ENCODE results near the gene S100A13. TPM values are rescaled to one million over a fixed set of nuclear protein-coding genes. Genes with fewer than 3 reads are reported as not detected.

The S100A13 gene
- total and polyA plus RNA-seq, 2 donors (not counting 1 experiment from before 2014, with no cell fraction given) = 172 to 399 TPM

DNA sequence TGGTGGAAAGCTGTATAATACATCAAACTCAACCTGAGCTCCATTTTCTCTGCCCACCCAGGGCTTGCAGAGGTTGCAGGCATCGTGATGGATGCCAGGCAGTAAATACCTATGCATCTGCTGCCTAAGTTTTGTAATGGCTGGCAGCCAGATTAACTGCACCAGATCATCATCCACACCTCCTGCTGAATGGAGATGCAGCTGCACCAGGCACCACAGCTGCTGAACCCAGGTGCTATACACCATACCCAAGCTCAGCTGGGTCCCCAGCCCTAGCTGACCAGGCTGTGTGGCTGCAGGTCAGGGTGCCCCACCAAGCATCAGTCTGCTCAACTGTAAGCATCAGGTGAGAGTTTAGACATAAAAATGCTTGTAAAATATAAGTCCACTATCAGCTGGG, 24.5 kb upstream of the S100A13 start:
- H3K27ac ChIP-seq (ENCODE audit: insufficient read depth, low read length) = no peak overlapping the region
- H3K36me3 ChIP-seq (ENCODE audit: control insufficient read depth, insufficient read depth, low read length) = no peaks in the 10 kb centered on the region
- H3K27me3 ChIP-seq (ENCODE audit: control insufficient read depth, insufficient read depth, low read length) = no peaks in the 10 kb centered on the region
- H3K9ac ChIP-seq (ENCODE audit: insufficient read depth, low read length) = no peak overlapping the region
- no peak for TF ChIP-seq EZH2 (IDR thresholded peaks at IDR 0.05; ENCODE audit: low read length, missing control alignments)
- TF ChIP-seq, protein P1, sequence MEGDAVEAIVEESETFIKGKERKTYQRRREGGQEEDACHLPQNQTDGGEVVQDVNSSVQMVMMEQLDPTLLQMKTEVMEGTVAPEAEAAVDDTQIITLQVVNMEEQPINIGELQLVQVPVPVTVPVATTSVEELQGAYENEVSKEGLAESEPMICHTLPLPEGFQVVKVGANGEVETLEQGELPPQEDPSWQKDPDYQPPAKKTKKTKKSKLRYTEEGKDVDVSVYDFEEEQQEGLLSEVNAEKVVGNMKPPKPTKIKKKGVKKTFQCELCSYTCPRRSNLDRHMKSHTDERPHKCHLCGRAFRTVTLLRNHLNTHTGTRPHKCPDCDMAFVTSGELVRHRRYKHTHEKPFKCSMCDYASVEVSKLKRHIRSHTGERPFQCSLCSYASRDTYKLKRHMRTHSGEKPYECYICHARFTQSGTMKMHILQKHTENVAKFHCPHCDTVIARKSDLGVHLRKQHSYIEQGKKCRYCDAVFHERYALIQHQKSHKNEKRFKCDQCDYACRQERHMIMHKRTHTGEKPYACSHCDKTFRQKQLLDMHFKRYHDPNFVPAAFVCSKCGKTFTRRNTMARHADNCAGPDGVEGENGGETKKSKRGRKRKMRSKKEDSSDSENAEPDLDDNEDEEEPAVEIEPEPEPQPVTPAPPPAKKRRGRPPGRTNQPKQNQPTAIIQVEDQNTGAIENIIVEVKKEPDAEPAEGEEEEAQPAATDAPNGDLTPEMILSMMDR (conservative IDR thresholded peaks at IDR 0.05 in 1 of 2, IDR thresholded peaks at IDR 0.05 in 1 of 2; ENCODE audit: low read depth in 1 of 2, low read length in 2 of 2) = no peak
- no peaks in the 10 kb centered on the region for H3K9me3 ChIP-seq (ENCODE audit: control insufficient read depth, insufficient read depth, low read depth, low read length)
- no peak for DNase-seq (ENCODE audit: low read depth in 2 of 2)
- no peak overlapping the region for H3K4me2 ChIP-seq (ENCODE audit: extremely low read depth, insufficient read depth, low read length)
- no peak overlapping the region for H2AFZ ChIP-seq (ENCODE audit: low read length)
- H3K79me2 ChIP-seq (ENCODE audit: control insufficient read depth, insufficient read depth, low read length) = no peaks in the 10 kb centered on the region
- H3K4me3 ChIP-seq (replicated peaks in 1 of 4; ENCODE audit: control extremely low read depth in 1 of 4, insufficient read depth in 1 of 4, low read depth in 3 of 4, low read length in 4 of 4) = no peak overlapping the region
- H3K4me1 ChIP-seq (ENCODE audit: control insufficient read depth, extremely low read depth, insufficient read depth, low read length) = peaks cover 3% of the 10 kb centered on the region
- no peaks in the 10 kb centered on the region for H4K20me1 ChIP-seq (ENCODE audit: control insufficient read depth, extremely low read depth, insufficient read depth, low read length)

DNA sequence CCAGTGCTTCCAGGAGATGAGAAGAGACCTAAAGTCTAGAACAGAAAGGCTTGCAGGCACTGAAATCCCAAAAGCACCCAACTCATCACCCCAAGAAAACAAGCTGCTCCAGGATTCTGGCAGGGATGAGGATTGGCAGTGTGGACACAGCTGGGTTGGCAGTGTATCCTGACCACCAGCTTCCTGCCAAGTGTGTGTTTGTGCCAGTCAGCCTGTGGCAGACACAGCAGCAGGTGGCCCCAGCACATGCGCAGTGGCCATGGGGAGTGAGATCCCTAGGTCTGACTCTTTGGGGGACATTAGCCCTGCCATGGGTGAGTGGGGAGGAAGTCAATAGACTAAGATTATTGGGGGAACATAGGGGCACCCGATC, 22.5 kb upstream of the S100A13 start:
- H4K20me1 ChIP-seq (ENCODE audit: control insufficient read depth, extremely low read depth, insufficient read depth, low read length) = no peaks in the 10 kb centered on the region
- no peaks in the 10 kb centered on the region for H3K9me3 ChIP-seq (ENCODE audit: control insufficient read depth, insufficient read depth, low read depth, low read length)
- H3K4me1 ChIP-seq (ENCODE audit: control insufficient read depth, extremely low read depth, insufficient read depth, low read length) = peaks cover 3% of the 10 kb centered on the region
- no peaks in the 10 kb centered on the region for H3K79me2 ChIP-seq (ENCODE audit: control insufficient read depth, insufficient read depth, low read length)
- no peak overlapping the region for H3K9ac ChIP-seq (ENCODE audit: insufficient read depth, low read length)
- no peak overlapping the region for H3K27ac ChIP-seq (ENCODE audit: insufficient read depth, low read length)
- no peak overlapping the region for H3K4me3 ChIP-seq (replicated peaks in 1 of 4; ENCODE audit: control extremely low read depth in 1 of 4, insufficient read depth in 1 of 4, low read depth in 3 of 4, low read length in 4 of 4)
- peaks cover 2% of the 10 kb centered on the region for H3K36me3 ChIP-seq (ENCODE audit: control insufficient read depth, insufficient read depth, low read length)
- no peak overlapping the region for H3K4me2 ChIP-seq (ENCODE audit: extremely low read depth, insufficient read depth, low read length)
- TF ChIP-seq, protein P1 (conservative IDR thresholded peaks at IDR 0.05 in 1 of 2, IDR thresholded peaks at IDR 0.05 in 1 of 2; ENCODE audit: low read depth in 1 of 2, low read length in 2 of 2) = no peak
- TF ChIP-seq EZH2 (IDR thresholded peaks at IDR 0.05; ENCODE audit: low read length, missing control alignments) = no peak
- no peak overlapping the region for H2AFZ ChIP-seq (ENCODE audit: low read length)
- no peak for DNase-seq (ENCODE audit: low read depth in 2 of 2)
- no peaks in the 10 kb centered on the region for H3K27me3 ChIP-seq (ENCODE audit: control insufficient read depth, insufficient read depth, low read length)

DNA sequence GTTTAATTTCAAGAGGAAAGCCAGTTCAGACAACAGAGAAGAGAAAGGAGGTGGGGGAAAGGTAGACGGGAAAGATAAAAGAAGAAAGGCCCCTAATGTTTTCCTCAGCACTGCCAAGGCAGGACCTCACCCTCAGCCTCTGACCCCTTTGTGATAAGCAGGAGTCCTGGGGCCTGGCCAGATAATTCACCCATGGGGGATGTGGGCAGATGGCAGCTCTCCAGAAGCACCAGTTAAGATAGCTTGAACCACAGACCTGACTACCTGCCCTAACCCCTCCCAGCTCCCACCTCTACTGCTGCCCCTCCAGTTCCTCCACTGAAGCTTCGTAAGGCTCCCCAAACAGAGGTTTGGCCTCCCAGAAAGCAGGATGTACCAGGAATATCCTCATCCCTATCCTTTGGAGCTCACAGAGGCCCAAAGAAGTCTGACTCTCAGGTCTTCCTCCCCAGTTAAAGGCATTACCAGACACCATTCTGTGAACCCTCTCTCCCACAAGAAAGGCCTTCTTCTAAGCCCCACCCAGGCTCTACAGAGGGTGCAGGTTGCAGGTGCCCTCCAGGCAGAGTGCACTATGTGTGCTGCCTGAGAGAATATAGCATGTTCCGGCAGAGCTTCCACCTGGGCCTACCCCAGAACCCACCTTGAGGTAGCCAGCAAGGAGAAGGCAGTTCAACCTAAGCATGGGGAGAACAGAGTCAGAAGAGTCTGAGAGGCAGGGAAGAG, 22.0 kb upstream of the S100A13 start:
- Histone ChIP-seq H2AFZ (ENCODE audit: low read length) (no peak overlapping the region), H3K79me2 (ENCODE audit: control insufficient read depth, insufficient read depth, low read length) (no peaks in the 10 kb centered on the region), H3K4me1 (ENCODE audit: control insufficient read depth, extremely low read depth, insufficient read depth, low read length) (peaks cover 3% of the 10 kb centered on the region), H3K27ac (ENCODE audit: insufficient read depth, low read length) (no peak overlapping the region), H4K20me1 (ENCODE audit: control insufficient read depth, extremely low read depth, insufficient read depth, low read length) (no peaks in the 10 kb centered on the region), H3K4me2 (ENCODE audit: extremely low read depth, insufficient read depth, low read length) (no peak overlapping the region), H3K36me3 (ENCODE audit: control insufficient read depth, insufficient read depth, low read length) (peaks cover 2% of the 10 kb centered on the region), H3K4me3 (replicated peaks in 1 of 4; ENCODE audit: control extremely low read depth in 1 of 4, insufficient read depth in 1 of 4, low read depth in 3 of 4, low read length in 4 of 4) (no peak overlapping the region), H3K9me3 (ENCODE audit: control insufficient read depth, insufficient read depth, low read depth, low read length) (no peaks in the 10 kb centered on the region), H3K9ac (ENCODE audit: insufficient read depth, low read length) (no peak overlapping the region), H3K27me3 (ENCODE audit: control insufficient read depth, insufficient read depth, low read length) (no peaks in the 10 kb centered on the region)
- TF ChIP-seq EZH2 (IDR thresholded peaks at IDR 0.05; ENCODE audit: low read length, missing control alignments) = no peak
- TF ChIP-seq, protein P1 (conservative IDR thresholded peaks at IDR 0.05 in 1 of 2, IDR thresholded peaks at IDR 0.05 in 1 of 2; ENCODE audit: low read depth in 1 of 2, low read length in 2 of 2) = no peak
- no peak for DNase-seq (ENCODE audit: low read depth in 2 of 2)

All from fibroblast of lung (primary cell).